GM12878 (cell line): ENCODE measurements around the gene DISC1.

Experiments used
- ATF2 ChIP-seq: IDR thresholded peaks from 2 replicates; pipeline ENCODE4 v1.6.1; 2012; ENCODE audit warnings: low read length, inconsistent platforms
- BACH1 ChIP-seq: fragments of 450-650 bp; IDR thresholded peaks from 2 replicates; pipeline ENCODE4 v1.6.1; 2017; ENCODE audit warnings: mild to moderate bottlenecking, borderline replicate concordance
- CEBPB ChIP-seq, 2 experiments: fragments of 150-350 bp in 1 of 2; IDR thresholded peaks; 2 replicates each; pipeline ENCODE4 v1.6.1; 2012 to 2014; ENCODE audit warnings: low read depth in 2 of 2, low read length in 2 of 2, borderline replicate concordance in 1 of 2, inconsistent platforms in 1 of 2
- IKZF2 ChIP-seq, 2 experiments: fragments of 450-650 bp; IDR thresholded peaks; 2 replicates each; pipeline ENCODE4 v1.6.1; 2017; ENCODE audit warnings: mild to moderate bottlenecking in 2 of 2, moderate library complexity in 2 of 2
- POLR2AphosphoS5 ChIP-seq: IDR thresholded peaks from 2 replicates; pipeline ENCODE4 v1.6.1; 2011; ENCODE audit warnings: mild to moderate bottlenecking, low read length, inconsistent platforms

- TF ChIP-seq POLR2AphosphoS5 (no peak), CEBPB (IDR thresholded peaks at IDR 0.05; ENCODE audit: borderline replicate concordance in 1 of 2, low read depth in 2 of 2, low read length in 2 of 2) (no peak), ATF2 (no peak), BACH1 (no peak), IKZF2 (IDR thresholded peaks at IDR 0.05) (no peak)
Observed at GRCh38 chr1:231983588-231984193, 357.1 kb downstream of the DISC1 start.
